SH-SY5Y (cell line): ENCODE data around the gene DHX16.

Experiments
- GATA2 ChIP-seq: IDR thresholded peaks from 2 replicates; pipeline ENCODE4 v1.6.1; 2011; ENCODE audit warnings: mild to moderate bottlenecking, low read depth, low read length
- GATA3 ChIP-seq: IDR thresholded peaks from 2 replicates; pipeline ENCODE4 v1.6.1; 2011; ENCODE audit warnings: low read depth, mild to moderate bottlenecking, low read length, moderate library complexity

- TF ChIP-seq GATA3 (no peak), GATA2 (no peak)
Measured at GRCh38 chr6:30618270-30618797, 54.5 kb downstream of the DHX16 start.
